H1 (cell line): ENCODE results near the gene SYPL1. TPM values are rescaled to one million over a fixed set of nuclear protein-coding genes. Genes with fewer than 3 reads are reported as not detected.
A peak's percentile ranks its signal among the peaks of the same experiment; 100 is the strongest.

Experiments used
- CTCF ChIA-PET: fragments of 300-600 bp; sonication (Branson Sonifier 250); formaldehyde crosslinking; loops from one replicate; lab custom pipeline; 2021; ENCODE audit not compliant: partially characterized antibody; lab: Charles Lee
- POLR2A ChIA-PET: fragments of 300-600 bp; sonication (Branson Sonifier 250); formaldehyde crosslinking; loops from one replicate; lab custom pipeline; 2021; ENCODE audit warnings: inconsistent platforms; ENCODE audit not compliant: partially characterized antibody; lab: Charles Lee
- DNase-seq, 2 experiments: peaks; one replicate each; pipeline versions ENCODE4 v3.0.0 to v3.0.0-alpha.2; 2010 to 2022; ENCODE audit warnings: low spot score in 2 of 2, low read depth in 1 of 2, mixed read lengths in 1 of 2
- FAIRE-seq: peaks from 2 replicates; lab custom pipeline; 2011; peaks lifted over from hg19 to GRCh38; lab: Jason Lieb, UNC
- H2AFZ ChIP-seq: 2 replicates; pipeline ENCODE4 v1.8.1; 2012; ENCODE audit warnings: low read length, inconsistent platforms
- H2AK5ac ChIP-seq: 2 replicates; pipeline ENCODE4 v1.6.1; 2013; ENCODE audit warnings: low read depth, low read length
- H2BK120ac ChIP-seq: replicated peaks from 2 replicates; pipeline ENCODE3; 2013; ENCODE audit warnings: low read depth, low read length, inconsistent platforms
- H2BK12ac ChIP-seq: 2 replicates; pipeline ENCODE4 v1.6.1; 2013; ENCODE audit warnings: low read depth, low read length
- H2BK15ac ChIP-seq: 2 replicates; pipeline ENCODE4 v1.6.1; 2013; ENCODE audit warnings: low read length
- H2BK20ac ChIP-seq: 2 replicates; pipeline ENCODE4 v1.6.1; 2013; ENCODE audit warnings: low read length
- H2BK5ac ChIP-seq: 2 replicates; pipeline ENCODE4 v1.6.1; 2013; ENCODE audit warnings: low read depth, low read length
- H3K14ac ChIP-seq: 2 replicates; pipeline ENCODE4 v1.6.1; 2013; ENCODE audit warnings: inconsistent platforms; ENCODE audit not compliant: insufficient read length
- H3K18ac ChIP-seq: 2 replicates; pipeline ENCODE4 v1.6.1; 2013; ENCODE audit warnings: low read length; ENCODE audit errors: extremely low read depth
- H3K23ac ChIP-seq: 2 replicates; pipeline ENCODE4 v1.6.1; 2013; ENCODE audit warnings: inconsistent platforms; ENCODE audit not compliant: insufficient read length
- H3K23me2 ChIP-seq: 2 replicates; pipeline ENCODE4 v1.6.1; 2013; ENCODE audit warnings: low read depth, low read length
- H3K27ac ChIP-seq: 2 replicates; pipeline ENCODE4 v1.6.1; 2011; ENCODE audit warnings: low read depth, low read length, inconsistent platforms
- H3K27me3 ChIP-seq, 4 experiments: replicated peaks in 1 of 4; 1 replicate in 1 of 4; 2 replicates in 3 of 4; pipeline versions ENCODE4 v1.6.1 to v1.8.1; 2011 to 2013; ENCODE audit warnings: low read length in 3 of 4, mild to moderate bottlenecking in 3 of 4, inconsistent platforms in 2 of 4, mixed read lengths in 2 of 4, moderate library complexity in 1 of 4; ENCODE audit not compliant: control insufficient read depth in 3 of 4, insufficient read depth in 3 of 4; ENCODE audit errors: extremely low read depth in 1 of 4
- H3K36me3 ChIP-seq, 4 experiments: 2 replicates each; pipeline versions ENCODE4 v1.6.1 to v1.8.1; 2011 to 2013; ENCODE audit warnings: mild to moderate bottlenecking in 4 of 4, low read length in 3 of 4, moderate library complexity in 2 of 4, control low read depth in 1 of 4, inconsistent platforms in 1 of 4; ENCODE audit not compliant: insufficient read depth in 4 of 4, control insufficient read depth in 2 of 4
- H3K4ac ChIP-seq: replicated peaks from 2 replicates; pipeline ENCODE3; 2013; ENCODE audit warnings: low read length, low read depth, mixed read lengths, inconsistent platforms; ENCODE audit not compliant: insufficient read length
- H3K4me1 ChIP-seq, 4 experiments: replicated peaks in 1 of 4; 1 replicate in 1 of 4; 2 replicates in 3 of 4; pipeline versions ENCODE4 v1.6.1 to v1.8.1; 2011 to 2013; ENCODE audit warnings: low read length in 3 of 4, inconsistent platforms in 2 of 4, mixed read lengths in 1 of 4; ENCODE audit not compliant: insufficient read depth in 4 of 4, control insufficient read depth in 3 of 4
- H3K4me2 ChIP-seq, 2 experiments: 2 replicates each; pipeline versions ENCODE4 v1.6.1 to v1.8.1; 2011 to 2013; ENCODE audit warnings: low read depth in 2 of 2, low read length in 2 of 2, control low read depth in 1 of 2, inconsistent platforms in 1 of 2, mild to moderate bottlenecking in 1 of 2; ENCODE audit not compliant: insufficient read depth in 1 of 2
- H3K4me3 ChIP-seq, 4 experiments: fragments of 200-600, 300-600 bp in 1 of 4; sonication (generic), shearing (Covaris generic), sonication (Bioruptor Twin) in 1 of 4; 2 replicates each; pipeline versions ENCODE4 v1.5.1 to v1.8.1; 2011 to 2016; ENCODE audit warnings: low read length in 4 of 4, low read depth in 3 of 4, control low read depth in 2 of 4, inconsistent platforms in 2 of 4, mild to moderate bottlenecking in 2 of 4, mixed read lengths in 1 of 4, moderate library complexity in 1 of 4; ENCODE audit not compliant: insufficient read depth in 2 of 4; ENCODE audit errors: extremely low read depth in 1 of 4
- H3K56ac ChIP-seq: replicated peaks from 2 replicates; pipeline ENCODE3; 2013; ENCODE audit warnings: low read depth, mild to moderate bottlenecking, mixed read lengths, low read length, inconsistent platforms; ENCODE audit not compliant: insufficient read length
- H3K79me1 ChIP-seq: 2 replicates; pipeline ENCODE4 v1.6.1; 2013; ENCODE audit warnings: low read depth, low read length, control low read depth
- H3K79me2 ChIP-seq, 2 experiments: 2 replicates each; pipeline versions ENCODE4 v1.6.1 to v1.8.1; 2012 to 2013; ENCODE audit warnings: low read length in 2 of 2, mild to moderate bottlenecking in 2 of 2, inconsistent platforms in 1 of 2; ENCODE audit not compliant: insufficient read depth in 2 of 2, control insufficient read depth in 1 of 2
- H3K9ac ChIP-seq, 4 experiments: replicated peaks in 1 of 4; 1 replicate in 1 of 4; 2 replicates in 3 of 4; pipeline versions ENCODE4 v1.6.1 to v1.8.1; 2011 to 2013; ENCODE audit warnings: low read depth in 3 of 4, low read length in 3 of 4, control low read depth in 2 of 4, mild to moderate bottlenecking in 2 of 4, moderate library complexity in 2 of 4, inconsistent platforms in 1 of 4; ENCODE audit errors: extremely low read depth in 1 of 4
- H3K9me3 ChIP-seq, 2 experiments: 2 replicates each; pipeline versions ENCODE4 v1.6.1 to v1.8.1; 2012 to 2013; ENCODE audit warnings: mild to moderate bottlenecking in 2 of 2, moderate library complexity in 2 of 2, control low read depth in 1 of 2, inconsistent platforms in 1 of 2, low read depth in 1 of 2, low read length in 1 of 2, mixed read lengths in 1 of 2; ENCODE audit not compliant: insufficient read depth in 2 of 2
- H4K20me1 ChIP-seq, 2 experiments: replicated peaks in 1 of 2; 2 replicates each; pipeline versions ENCODE3 to v1.8.1; 2011 to 2013; ENCODE audit warnings: inconsistent platforms in 2 of 2, low read length in 2 of 2, mild to moderate bottlenecking in 1 of 2; ENCODE audit not compliant: insufficient read depth in 2 of 2, control insufficient read depth in 1 of 2
- H4K5ac ChIP-seq: 2 replicates; pipeline ENCODE4 v1.6.1; 2013; ENCODE audit warnings: low read length, low read depth, mixed read lengths, inconsistent platforms; ENCODE audit not compliant: insufficient read length
- H4K8ac ChIP-seq: 2 replicates; pipeline ENCODE4 v1.8.0; 2013; ENCODE audit warnings: mild to moderate bottlenecking, moderate library complexity, low read length, inconsistent platforms; ENCODE audit not compliant: insufficient read depth; ENCODE audit errors: extremely low read depth
- H4K91ac ChIP-seq: replicated peaks from 2 replicates; pipeline ENCODE3; 2013; ENCODE audit warnings: low read length, mixed read lengths, inconsistent platforms; ENCODE audit not compliant: insufficient read length
- ATF3 ChIP-seq: IDR thresholded peaks from 2 replicates; pipeline ENCODE4 v1.6.1; 2011; ENCODE audit warnings: low read depth, mild to moderate bottlenecking, low read length; ENCODE audit not compliant: insufficient read depth
- BACH1 ChIP-seq: IDR thresholded peaks from 2 replicates; pipeline ENCODE4 v1.6.1; 2012; ENCODE audit warnings: low read length, improper control_type of control experiment
- CBX5 ChIP-seq: fragments of 300-800, 300-1000 bp; sonication (generic); IDR thresholded peaks from 2 replicates; pipeline ENCODE4 v1.7.1; 2016; ENCODE audit warnings: antibody characterized with exemption, low read length, low read depth
- GABPA ChIP-seq: IDR thresholded peaks from 2 replicates; pipeline ENCODE4 v1.6.1; 2011; ENCODE audit warnings: mild to moderate bottlenecking, low read length, moderate library complexity, borderline replicate concordance; ENCODE audit not compliant: insufficient read depth
- WGBS, 2 experiments: shearing (Covaris generic) in 1 of 2; methylation state at CpG; one replicate each; pipeline versions ENCODE4 v1.1.6 to v1.1.7; 2013 to 2015; ENCODE audit warnings: low lambda C conversion rate in 2 of 2, mixed read lengths in 2 of 2, inconsistent platforms in 1 of 2, low coverage in 1 of 2, missing lambda C conversion rate in 1 of 2; ENCODE audit not compliant: insufficient replicate concordance in 2 of 2, insufficient coverage in 1 of 2, insufficient read length in 1 of 2; ENCODE audit errors: extremely low coverage in 1 of 2, missing lambda C conversion rate in 1 of 2; 5-methylcytosine and 5-hydroxymethylcytosine counted together
- polyA plus RNA-seq, 7 experiments: library from polyadenylated mRNA; depleted of rRNA in 3 of 7; stranded (reverse) in 5 of 7; unstranded in 2 of 7; fragments of >200 nt in 5 of 7; fragments of 200-250 nt in 2 of 7; gene quantifications; 1 replicate in 5 of 7; 2 replicates in 1 of 7; 4 replicates in 1 of 7; pipeline versions ENCODE4 v1.2.1 to v1.2.3, GENCODE V29; 2011 to 2013; ENCODE audit warnings: missing spikeins in 2 of 7, mixed read lengths in 2 of 7
- total RNA-seq: library from RNA; stranded (reverse); fragmentation: NEBNext Ultra II Directional; extraction: Animal tissue kit (Norgen Biotek cat#: 25700); gene quantifications from 2 replicates; pipeline ENCODE4 v1.2.1, GENCODE V29; 2021

The SYPL1 gene
- total and polyA plus RNA-seq, 2 of the 8 experiments (the other 6 are each of a cell fraction or from before 2014, with no cell fraction given), result 44.9 to 57.7 TPM

- no peak overlapping the region for H3K14ac ChIP-seq
- TF ChIP-seq ATF3 (no peak), BACH1 (no peak), CBX5 (no peak), GABPA (no peak)
Measured at GRCh38 chr7:106062521-106062931, 49.6 kb downstream of the SYPL1 start.

More at GRCh38 chr7:106062521-106062931, 49.6 kb downstream of the SYPL1 start:
- H3K9ac ChIP-seq, result no peak overlapping the region
- no peak overlapping the region for H4K91ac ChIP-seq
- H2BK120ac ChIP-seq, result no peak overlapping the region
- no peak overlapping the region for H3K27ac ChIP-seq
- no peak overlapping the region for H2BK15ac ChIP-seq
- no peak overlapping the region for H4K5ac ChIP-seq
- H2AK5ac ChIP-seq, result no peak overlapping the region
- no peak overlapping the region for H4K8ac ChIP-seq
- peak overlapping the region; percentile 48; the same call in 1 of the 2 replicates for H2BK20ac ChIP-seq
- no peak overlapping the region for H3K23ac ChIP-seq
- no peaks in the 10 kb centered on the region for H3K79me1 ChIP-seq
- H3K4ac ChIP-seq, result no peak overlapping the region
- CTCF ChIA-PET, result interaction anchor here (0.7 to 13.0 kb wide), 3 partner anchors 12 to 160 kb away, joined by 3 to 154 read pairs (median 5); no protein-coding TSS in a partner anchor
- peak overlapping the region; percentile 66; the same call in 1 of the 2 replicates for H2BK5ac ChIP-seq
- H3K56ac ChIP-seq, result no peak overlapping the region
- FAIRE-seq (no peak), DNase-seq (no peak)
- H2AFZ ChIP-seq, result no peak overlapping the region
- H3K4me2 ChIP-seq, result no peak overlapping the region
- H3K9me3 ChIP-seq, result peaks cover 4 to 5% of the 10 kb centered on the region in 2 experiments; a peak in 2 of 4 replicates
- peaks cover 0 to 8% (median 0%) of the 10 kb centered on the region in 4 experiments; a peak in 1 of 7 replicates for H3K4me1 ChIP-seq
- H3K4me3 ChIP-seq, result no peak overlapping the region
- POLR2A ChIA-PET, result no interaction called here
- H4K20me1 ChIP-seq, result no peaks in the 10 kb centered on the region
- H3K36me3 ChIP-seq, result no peaks in the 10 kb centered on the region
- WGBS, 2 experiments, result 88% methylated on average over 2 of the region's 2 CpGs; no CpG with 5 or more reads in 1 of the 2 experiments
- H2BK12ac ChIP-seq, result no peak overlapping the region
- no peak overlapping the region for H3K18ac ChIP-seq
- no peaks in the 10 kb centered on the region for H3K79me2 ChIP-seq
- H3K23me2 ChIP-seq, result no peaks in the 10 kb centered on the region
- H3K27me3 ChIP-seq, result no peaks in the 10 kb centered on the region
